ENCODE measurements around the gene PRKACG.

- TF ChIP-seq CTCF (IDR thresholded peaks at IDR 0.05; ENCODE audit: poor library complexity, severe bottlenecking), result no peak
- no peak for TF ChIP-seq POLR2AphosphoS5 (IDR thresholded peaks at IDR 0.05)
- no peak for TF ChIP-seq EP300 (conservative IDR thresholded peaks at IDR 0.05; ENCODE audit: poor library complexity, severe bottlenecking)
These were observed 16.2 kb downstream of the PRKACG start for GRCh38 chr9:68997666-68998065.

Measured in neural cell (in vitro differentiated cells).